GM19240 (cell line): ENCODE results near the gene TMCC2.
"Not testable (repeated sequence)": the region's sequence is repeated elsewhere in the genome, so short reads cannot be mapped to it uniquely, and the experiment has no call there.

Experiments
- DNase-seq: peaks from one replicate; pipeline ENCODE4 v3.0.0; 2011; ENCODE audit warnings: low spot score; ENCODE audit not compliant: insufficient read length

Gene TMCC2, protein sequence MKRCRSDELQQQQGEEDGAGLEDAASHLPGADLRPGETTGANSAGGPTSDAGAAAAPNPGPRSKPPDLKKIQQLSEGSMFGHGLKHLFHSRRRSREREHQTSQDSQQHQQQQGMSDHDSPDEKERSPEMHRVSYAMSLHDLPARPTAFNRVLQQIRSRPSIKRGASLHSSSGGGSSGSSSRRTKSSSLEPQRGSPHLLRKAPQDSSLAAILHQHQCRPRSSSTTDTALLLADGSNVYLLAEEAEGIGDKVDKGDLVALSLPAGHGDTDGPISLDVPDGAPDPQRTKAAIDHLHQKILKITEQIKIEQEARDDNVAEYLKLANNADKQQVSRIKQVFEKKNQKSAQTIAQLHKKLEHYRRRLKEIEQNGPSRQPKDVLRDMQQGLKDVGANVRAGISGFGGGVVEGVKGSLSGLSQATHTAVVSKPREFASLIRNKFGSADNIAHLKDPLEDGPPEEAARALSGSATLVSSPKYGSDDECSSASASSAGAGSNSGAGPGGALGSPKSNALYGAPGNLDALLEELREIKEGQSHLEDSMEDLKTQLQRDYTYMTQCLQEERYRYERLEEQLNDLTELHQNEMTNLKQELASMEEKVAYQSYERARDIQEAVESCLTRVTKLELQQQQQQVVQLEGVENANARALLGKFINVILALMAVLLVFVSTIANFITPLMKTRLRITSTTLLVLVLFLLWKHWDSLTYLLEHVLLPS

DNA sequence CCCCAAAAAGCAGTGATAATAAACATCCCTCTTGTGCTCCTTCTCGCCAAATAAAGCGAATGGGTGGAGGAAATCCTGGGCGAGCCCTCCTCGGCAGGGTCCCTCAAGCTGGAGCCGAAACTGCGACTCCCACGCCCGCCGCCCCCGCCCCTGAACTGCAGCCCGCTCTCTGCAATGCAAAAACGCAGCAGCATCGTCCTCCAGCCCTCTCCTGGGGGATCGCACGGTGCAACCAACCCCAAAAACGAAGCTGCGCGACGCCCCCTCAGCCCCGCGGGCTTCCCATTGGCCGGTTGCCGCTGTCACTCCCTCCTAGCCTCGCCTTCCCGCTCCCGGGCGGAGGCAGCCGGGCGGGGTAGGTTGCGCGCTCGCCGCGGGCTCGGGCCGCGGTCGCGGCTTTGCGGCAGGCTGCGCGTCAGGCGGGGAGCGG lies at the start of gene TMCC2:
TSS of gene TMCC2 (plus strand) at position 363 of the 430 bp plus-strand sequence. CDS start 619 bp downstream, outside the sequence.
- DNase-seq = peak; percentile 88

DNA sequence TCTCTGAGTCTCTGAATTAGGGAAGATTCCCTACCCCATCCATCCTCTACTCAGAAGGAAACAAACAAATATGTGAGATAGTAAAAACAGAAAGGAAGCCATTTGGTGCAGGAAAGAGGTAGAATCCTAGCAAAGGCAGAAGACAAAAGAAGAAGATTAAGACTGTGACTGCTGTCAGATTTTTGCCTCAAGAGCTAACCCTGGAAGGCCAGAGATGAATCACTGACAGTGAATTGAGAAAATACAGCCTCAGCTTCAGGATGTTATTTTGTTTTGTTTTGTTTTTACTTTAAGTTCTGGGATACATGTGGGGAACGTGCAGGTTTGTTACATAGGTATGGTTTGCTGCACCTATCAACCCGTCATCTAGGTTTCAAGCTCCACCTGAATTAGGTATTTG lies 47.9 kb upstream of the TMCC2 start:
- DNase-seq = no peak

DNA sequence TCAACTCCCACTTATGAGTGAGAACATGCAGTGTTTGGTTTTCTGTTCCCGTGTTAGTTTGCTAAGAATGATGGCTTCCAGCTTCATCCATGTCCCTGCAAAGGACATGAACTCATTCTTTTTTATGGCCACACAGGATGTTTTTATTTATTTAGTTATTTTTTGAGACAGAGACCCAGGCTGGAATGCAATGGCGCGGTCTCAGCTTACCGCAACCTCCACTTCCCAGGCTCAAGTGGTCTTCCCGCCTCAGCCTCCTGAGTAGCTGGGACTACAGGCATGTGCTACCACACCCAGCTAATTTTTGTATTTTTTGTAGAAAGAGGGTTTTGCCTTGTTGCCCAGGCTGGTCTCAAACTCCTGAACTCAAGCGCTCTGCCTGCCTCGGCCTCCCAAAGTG lies 47.4 kb upstream of the TMCC2 start:
- DNase-seq = not testable (repeated sequence)

DNA sequence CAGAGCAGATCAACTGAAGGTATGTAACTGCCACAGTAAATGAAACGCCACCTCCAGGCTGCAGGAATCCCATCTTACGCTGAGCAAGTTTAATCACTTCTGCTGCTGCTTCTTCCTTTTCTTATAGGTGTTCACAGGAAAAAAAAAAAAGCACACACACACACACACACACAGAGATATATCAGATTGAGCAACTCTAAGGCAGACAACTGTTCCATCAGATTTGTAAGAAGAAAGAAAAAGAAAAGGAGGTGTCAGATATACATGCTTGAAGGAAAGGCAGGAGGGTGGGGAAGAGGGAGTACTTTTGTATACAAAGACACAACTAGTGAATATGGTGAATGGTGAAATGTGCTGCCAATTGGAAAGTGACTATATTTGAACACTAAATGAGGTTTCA lies 44.8 kb upstream of the TMCC2 start:
- DNase-seq = no peak

DNA sequence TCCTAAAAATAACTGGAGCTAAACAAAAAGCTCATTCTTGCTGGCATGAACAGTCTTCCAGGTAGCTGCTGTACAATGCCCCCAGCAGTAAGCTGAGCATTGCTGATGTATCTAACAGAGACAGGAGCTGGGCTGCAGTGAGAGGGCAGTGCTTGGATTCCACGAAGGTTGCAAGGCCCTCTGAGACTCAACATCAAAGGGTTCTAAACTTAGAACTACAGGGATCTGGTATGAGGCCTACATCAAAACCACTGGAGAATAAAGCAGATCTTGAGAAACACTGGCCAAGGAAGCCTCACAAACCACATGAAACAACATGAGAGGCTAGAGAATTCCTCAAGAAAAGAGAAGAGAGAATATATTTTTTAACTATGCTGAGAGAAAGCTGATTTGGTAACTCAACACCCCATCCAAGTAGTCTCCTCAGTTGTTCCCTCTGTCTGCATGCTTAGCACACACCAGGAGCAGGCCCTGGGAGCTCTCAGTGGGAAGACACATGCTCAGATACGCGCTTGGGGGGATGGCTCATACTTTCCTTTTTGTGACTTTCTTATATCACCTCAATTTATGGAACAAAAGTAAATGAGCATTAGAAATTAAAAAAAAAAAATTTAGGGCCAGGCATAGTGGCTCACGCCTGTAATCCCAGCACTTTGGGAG lies 43.9 kb upstream of the TMCC2 start:
- DNase-seq = no peak

DNA sequence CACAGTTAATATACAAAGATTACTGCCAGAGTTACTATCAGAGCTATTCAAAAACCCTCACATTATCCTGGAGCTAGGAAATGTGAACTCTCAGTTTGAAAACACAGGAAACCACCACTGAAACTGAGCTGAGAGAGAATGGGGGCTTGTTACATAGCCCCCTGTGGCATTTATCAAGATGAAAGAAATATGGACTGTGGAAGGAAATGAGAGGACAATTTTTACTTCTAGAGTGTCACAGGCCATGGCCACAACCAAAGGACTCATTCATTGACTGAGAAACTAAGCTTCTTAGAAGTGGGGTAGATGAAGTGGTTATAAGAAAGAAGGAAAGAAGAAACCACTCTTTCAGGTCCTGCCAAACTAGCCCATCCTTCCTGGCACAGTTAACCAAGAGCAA lies 41.6 kb upstream of the TMCC2 start:
- DNase-seq = no peak

DNA sequence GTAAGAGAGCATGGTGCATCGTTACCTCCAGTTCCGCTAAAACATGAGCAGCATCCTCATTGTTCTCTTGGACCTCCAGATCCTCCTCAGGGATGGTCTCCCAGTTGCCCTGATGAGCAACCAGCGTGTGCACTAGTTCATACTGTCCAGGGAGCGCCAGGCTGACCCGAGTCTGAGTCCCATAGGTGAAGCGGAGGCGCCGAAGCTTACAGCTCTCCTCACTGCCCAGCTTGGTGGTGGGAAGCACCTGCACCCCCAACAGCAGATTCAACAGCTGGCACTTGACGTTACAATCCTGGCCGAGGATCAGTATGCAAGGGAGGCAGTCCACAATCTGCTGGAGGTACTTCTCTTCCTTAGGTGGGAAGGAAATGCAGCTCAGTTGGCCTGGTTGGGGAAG lies 40.3 kb upstream of the TMCC2 start:
- DNase-seq = no peak

DNA sequence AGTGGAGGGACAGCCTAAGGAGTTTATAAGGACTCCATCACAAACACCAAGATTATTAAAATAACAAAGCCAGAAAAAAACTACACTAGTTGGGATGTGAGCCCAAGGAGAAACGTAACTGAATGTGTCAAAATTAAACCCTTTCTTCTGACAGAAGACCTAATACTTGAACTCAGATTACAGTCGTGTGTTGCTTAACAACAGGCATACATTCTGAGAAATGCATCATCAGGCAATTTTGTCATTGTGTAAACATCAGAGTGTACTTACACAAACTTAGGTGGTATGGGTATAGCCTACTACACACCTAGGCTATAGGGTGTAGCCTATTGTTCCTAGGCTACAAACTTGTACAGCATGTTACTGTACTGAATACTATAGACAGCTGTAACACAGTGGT lies 39.6 kb upstream of the TMCC2 start:
- no peak for DNase-seq

DNA sequence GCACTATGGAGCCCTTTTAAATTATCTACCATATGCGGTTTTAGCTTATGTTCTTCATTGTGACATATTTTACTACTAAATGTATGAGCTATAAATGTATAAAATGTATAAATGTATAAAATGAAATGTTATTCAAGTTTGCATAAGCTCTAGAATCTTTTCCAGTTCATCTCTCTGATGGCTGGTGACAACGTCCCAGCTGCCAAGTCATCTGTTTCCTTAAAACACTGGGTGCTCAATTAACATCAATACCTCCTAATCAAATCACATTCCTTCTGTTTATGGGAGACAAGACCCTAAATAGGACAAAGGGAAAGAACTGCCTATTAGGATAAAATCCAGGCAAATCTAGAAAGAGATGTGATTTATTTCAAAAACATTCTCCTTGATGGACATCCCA lies 39.1 kb upstream of the TMCC2 start:
- DNase-seq = no peak

DNA sequence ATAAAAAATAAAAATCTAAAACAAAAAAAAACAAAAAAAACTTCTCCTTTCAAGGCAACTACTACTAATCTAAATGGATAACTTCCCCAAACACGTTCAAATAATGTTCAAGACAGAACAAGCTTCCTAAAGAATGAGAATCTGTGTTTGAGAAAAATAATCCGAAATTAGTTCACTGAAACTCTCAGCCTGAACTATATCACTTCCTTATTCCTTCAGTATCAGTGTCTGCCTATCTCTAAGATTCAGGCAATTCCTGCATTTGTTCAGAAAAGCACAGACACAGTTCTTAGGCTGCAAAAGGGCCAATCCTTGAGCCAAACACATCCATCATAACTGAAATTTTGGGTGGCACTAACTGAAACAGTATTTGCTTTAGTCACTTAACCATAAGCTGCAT lies 38.6 kb upstream of the TMCC2 start:
- no peak for DNase-seq

DNA sequence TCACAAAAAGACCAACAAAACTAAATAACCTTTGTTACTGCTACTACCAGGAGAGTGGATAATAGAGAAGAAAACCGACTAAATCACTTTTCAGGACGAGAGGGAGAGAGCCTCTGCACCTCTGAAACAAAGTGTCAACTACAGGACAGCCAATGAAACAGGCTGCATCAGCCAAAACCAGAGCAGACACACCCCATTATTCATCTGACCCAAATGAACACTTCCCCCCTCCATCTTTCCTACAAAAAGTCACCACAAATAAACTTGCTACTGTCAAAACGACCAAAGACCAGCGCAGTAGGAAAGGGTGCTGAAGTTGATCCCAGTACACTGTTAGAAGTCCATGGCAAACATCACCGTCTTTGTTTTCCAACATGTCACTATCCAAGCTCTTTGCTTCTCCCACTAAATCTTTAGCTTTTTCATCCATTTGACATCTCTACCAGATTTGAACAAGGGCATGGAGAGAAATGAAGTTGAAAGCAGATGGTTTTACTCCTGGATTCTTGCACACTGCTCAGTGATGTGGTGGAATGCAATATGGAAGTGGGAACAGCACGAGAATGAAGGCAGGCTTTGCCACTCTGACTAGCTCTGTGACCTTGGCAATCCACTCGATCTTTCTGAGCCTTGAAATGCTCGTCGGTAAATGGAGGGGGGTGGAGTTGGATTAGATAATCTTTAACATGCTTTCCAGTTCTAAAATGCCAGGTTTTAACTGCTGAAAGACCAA lies 36.7 kb upstream of the TMCC2 start:
- no peak for DNase-seq

DNA sequence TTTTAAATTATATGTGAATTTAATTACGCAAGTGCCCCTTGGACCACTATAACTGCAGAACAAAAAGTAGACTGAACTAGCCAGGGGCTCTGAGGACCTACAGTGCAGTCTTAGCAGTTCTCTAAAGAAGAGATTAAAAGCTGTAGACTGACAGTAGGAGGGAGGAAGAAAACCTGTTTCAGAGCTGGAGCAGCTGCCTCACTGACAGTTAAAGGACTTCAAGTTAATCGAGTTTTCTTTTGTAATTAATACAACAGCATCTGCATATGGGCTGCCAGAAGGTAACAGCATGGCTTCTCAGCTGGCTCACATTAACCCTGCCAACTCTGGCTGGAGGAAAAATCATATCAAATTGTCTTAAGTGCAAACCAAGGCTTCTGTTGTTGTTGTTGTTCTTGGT lies 36.1 kb upstream of the TMCC2 start:
- DNase-seq = no peak

DNA sequence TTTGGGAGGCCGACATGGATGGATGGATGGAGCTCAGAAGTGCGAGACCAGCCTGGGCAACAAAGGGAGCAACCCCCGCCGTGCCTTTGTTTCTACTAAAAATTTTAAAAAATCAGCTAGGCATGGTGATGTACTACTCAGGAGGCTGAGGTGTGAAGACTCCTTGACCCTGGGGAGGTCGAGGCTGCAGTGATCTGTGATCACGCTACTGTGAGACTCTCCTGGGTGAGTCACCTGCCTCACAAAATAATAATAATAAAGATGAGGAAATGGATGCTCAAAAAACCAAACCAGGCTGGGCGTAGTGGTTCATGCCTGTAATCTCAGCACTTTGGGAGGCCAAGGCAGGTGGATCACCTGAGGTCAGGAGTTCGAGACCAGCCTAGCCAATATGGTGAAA lies 35.5 kb upstream of the TMCC2 start:
- DNase-seq = no peak

DNA sequence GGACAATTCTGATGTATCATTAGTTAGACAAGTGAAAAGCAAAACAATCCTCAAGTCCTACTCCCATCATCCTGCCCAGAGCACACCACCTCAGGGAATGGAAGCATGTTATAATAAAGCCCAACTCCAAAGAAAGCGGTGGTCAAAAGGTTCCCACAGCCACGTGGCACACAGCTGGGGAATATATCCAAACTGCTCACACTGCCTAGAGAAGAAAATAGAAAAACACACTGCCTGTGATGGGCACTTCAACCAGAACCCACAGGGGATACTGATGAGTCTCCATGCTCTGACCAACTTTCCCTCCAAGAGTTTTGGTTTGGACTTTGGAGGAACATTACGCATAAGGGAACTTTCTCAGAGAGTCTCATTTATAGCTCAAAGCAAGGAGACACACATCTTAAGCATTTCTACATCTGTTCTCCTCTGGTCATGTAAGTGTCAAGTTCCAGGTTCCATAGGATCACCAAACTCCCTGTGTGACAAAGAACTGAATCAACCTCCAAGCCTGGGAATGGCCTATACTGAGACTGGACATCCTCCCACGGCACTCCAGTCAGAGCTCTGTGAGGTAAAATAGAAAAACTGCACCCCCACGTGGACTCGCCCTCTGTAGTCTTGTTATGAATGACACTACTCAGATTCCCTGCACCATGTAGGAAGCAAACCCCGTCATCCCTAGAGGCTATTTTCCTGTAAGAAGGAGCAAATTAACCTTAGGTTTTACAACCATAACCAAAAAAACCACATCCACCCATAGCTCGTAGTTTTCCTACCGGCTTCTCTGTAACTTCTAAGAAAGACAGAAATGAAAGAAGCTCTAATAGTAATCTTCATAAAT lies 28.4 kb upstream of the TMCC2 start:
- DNase-seq = no peak

DNA sequence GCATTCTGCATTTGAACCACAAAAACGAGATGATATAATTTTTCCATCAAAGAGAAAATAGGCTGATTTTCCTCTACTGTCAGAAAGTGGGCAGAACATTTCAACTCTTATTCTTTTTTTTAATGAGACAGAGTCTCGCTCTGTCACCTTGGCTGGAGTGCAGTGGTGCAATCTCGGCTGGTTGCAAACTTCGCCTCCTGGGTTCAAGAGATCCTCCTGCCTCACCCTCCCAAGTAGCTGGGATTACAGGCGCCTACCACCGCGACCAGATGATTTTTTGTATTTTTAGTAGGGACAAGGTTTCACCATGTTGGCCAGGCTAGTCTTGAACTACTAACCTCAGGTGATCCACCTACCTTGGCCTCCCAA lies 27.8 kb upstream of the TMCC2 start:
- no peak for DNase-seq

DNA sequence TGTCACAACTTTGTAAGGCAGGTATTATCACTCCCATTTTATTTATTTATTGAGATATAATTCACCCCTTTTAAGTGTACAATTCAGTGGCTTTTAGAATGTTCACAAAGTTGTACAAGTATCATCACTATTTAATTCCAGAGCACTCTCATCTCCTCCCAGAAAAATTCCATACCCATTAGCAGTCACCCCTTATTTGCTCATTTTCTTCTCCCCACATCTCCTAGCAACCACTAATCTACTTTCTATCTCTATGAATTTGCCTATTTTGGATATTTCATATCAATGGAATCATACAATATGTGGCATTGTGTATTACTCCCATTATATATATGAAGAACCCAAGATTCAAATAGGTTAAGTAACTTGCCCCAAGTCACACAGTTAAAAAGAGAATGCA lies 23.2 kb upstream of the TMCC2 start:
- no peak for DNase-seq

DNA sequence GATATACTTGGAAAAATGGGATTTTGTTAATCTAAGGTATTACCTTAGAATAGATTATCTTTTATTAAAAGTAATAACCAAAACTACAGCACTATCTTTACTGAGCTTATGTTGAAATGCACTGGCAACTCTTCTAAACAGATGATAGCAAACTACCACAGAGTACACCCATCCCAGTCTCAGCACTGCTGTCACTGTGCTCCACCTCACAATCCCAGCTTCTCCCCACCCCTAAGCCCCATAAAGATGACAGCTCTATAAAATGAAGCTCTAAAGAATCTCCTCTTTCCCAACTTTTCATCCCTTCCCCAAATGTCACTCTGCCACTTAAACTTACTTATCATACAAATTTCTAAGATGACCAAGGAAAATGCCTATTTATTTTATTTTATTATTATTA lies 22.7 kb upstream of the TMCC2 start:
- DNase-seq = no peak

DNA sequence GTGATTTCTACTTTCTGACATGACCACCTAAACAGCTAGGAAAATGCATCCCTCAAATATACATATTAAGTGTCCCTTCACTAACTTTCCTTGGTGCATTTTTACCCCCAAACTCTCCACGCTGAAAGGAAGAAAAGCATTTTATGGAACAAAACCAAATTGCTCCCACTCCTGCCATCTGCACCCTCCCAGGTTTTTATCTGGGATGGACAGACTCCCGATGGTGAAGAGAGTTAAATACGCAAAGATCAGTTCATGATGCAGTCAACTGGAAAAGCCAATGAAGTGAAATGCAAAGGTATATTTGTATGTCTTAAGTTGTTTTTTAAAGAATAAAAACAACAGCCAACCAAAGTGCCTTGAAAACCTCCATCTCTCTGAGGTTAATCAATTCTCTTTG lies 18.9 kb upstream of the TMCC2 start:
- no peak for DNase-seq

DNA sequence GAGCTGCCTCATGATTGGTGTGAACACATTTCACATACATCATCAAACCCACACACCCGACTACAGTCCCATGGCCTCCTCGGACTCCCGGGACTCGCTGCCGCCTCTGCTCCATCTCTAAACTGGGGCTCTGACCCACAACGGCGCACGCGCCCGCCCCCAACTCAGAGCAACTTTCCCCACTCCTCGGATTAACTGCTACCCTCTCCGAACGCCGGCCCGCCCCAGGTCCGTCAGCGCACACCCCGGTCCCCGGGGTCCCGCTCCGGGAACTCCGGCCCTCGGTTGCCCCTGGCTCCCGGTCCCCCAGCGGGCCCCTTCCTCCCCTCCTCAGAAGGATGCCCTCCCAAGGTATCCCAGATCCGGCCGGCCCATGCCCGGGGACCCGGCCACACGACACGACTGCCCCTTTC lies 17.0 kb upstream of the TMCC2 start:
- DNase-seq = no peak

DNA sequence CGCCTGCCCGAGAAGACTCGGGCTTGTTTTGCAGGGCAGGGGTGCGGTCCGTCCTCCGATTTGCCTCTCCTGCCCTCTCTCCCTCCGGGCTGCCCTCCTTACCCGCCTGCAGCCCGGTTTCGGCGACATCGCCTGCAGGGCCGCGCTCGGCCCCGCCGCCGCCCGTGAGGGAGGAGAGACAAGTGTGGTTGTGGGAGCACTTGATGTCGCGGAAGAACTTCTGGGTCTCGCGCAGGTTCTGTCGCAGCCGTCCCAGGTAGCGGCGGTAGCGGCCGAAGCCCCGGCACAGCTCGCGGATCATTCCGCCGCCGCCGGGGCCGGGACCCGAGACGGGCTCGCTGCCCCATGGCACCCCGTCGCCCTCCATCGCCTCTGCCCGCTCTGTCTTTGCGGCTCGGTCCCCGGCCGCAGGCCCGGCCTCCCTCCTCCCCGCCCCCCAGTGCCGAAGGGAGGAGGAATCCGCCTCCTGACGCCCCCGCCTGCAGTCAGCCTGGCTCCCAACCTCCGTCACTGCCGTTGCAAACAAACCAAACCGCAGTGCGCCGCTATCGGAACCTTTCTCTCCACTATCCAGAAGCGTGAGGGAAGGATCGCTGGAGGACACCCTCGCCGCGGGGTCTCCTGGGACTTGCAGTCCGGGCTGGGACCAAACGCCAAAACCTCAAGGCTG lies 16.4 kb upstream of the TMCC2 start, which contains the start of gene DSTYK:
TSS of gene DSTYK (minus strand) at position 534 of the 670 bp plus-strand sequence. CDS start at position 367, 167 bp downstream.
- DNase-seq = peak; percentile 85
